Measurements from ENCODE around the gene ADAMTSL4.

The ADAMTSL4 gene

GRCh38 chr1:150532860-150533259 lies 16.3 kb upstream of the ADAMTSL4 start:
- H3K4me3 ChIP-seq (ENCODE audit: insufficient read depth, low read length, poor library complexity, severe bottlenecking) = no peak overlapping the region
- H3K27me3 ChIP-seq (ENCODE audit: low read length) = no peaks in the 10 kb centered on the region
- no peaks in the 10 kb centered on the region for H3K36me3 ChIP-seq (ENCODE audit: low read length)
- TF ChIP-seq, protein P1, sequence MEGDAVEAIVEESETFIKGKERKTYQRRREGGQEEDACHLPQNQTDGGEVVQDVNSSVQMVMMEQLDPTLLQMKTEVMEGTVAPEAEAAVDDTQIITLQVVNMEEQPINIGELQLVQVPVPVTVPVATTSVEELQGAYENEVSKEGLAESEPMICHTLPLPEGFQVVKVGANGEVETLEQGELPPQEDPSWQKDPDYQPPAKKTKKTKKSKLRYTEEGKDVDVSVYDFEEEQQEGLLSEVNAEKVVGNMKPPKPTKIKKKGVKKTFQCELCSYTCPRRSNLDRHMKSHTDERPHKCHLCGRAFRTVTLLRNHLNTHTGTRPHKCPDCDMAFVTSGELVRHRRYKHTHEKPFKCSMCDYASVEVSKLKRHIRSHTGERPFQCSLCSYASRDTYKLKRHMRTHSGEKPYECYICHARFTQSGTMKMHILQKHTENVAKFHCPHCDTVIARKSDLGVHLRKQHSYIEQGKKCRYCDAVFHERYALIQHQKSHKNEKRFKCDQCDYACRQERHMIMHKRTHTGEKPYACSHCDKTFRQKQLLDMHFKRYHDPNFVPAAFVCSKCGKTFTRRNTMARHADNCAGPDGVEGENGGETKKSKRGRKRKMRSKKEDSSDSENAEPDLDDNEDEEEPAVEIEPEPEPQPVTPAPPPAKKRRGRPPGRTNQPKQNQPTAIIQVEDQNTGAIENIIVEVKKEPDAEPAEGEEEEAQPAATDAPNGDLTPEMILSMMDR (IDR thresholded peaks at IDR 0.05; ENCODE audit: insufficient read depth, low read length, poor library complexity, severe bottlenecking) = no peak
- no peak for TF ChIP-seq EZH2phosphoT487 (conservative IDR thresholded peaks at IDR 0.05; ENCODE audit: low read length)
- no peak overlapping the region for H2AFZ ChIP-seq (ENCODE audit: low read depth, low read length, severe bottlenecking)
- no peak overlapping the region for H3K4me2 ChIP-seq (ENCODE audit: low read depth, low read length, poor library complexity, severe bottlenecking)
- H3K9me3 ChIP-seq (ENCODE audit: insufficient read depth, low read length) = no peaks in the 10 kb centered on the region
- no peak overlapping the region for H3K9ac ChIP-seq (ENCODE audit: low read length)
- no peaks in the 10 kb centered on the region for H3F3A ChIP-seq (ENCODE audit: insufficient read depth)
- H4K20me1 ChIP-seq (ENCODE audit: low read depth, low read length) = no peaks in the 10 kb centered on the region
- no peaks in the 10 kb centered on the region for H3K9me2 ChIP-seq (replicated peaks; ENCODE audit: insufficient read depth, low read length)
- no peak overlapping the region for H3K27ac ChIP-seq (ENCODE audit: low read depth, low read length)
- no peaks in the 10 kb centered on the region for H3K79me2 ChIP-seq (ENCODE audit: insufficient read depth, low read length)

GRCh38 chr1:150534002-150534401 lies 15.2 kb upstream of the ADAMTSL4 start:
- H4K20me1 ChIP-seq (ENCODE audit: low read depth, low read length) = no peaks in the 10 kb centered on the region
- H3K27me3 ChIP-seq (ENCODE audit: low read length) = no peaks in the 10 kb centered on the region
- H3K9ac ChIP-seq (ENCODE audit: low read length) = no peak overlapping the region
- TF ChIP-seq, protein P1 (IDR thresholded peaks at IDR 0.05; ENCODE audit: insufficient read depth, low read length, poor library complexity, severe bottlenecking) = no peak
- no peaks in the 10 kb centered on the region for H3K79me2 ChIP-seq (ENCODE audit: insufficient read depth, low read length)
- no peak overlapping the region for H3K4me3 ChIP-seq (ENCODE audit: insufficient read depth, low read length, poor library complexity, severe bottlenecking)
- H2AFZ ChIP-seq (ENCODE audit: low read depth, low read length, severe bottlenecking) = no peak overlapping the region
- H3K4me2 ChIP-seq (ENCODE audit: low read depth, low read length, poor library complexity, severe bottlenecking) = no peak overlapping the region
- no peaks in the 10 kb centered on the region for H3F3A ChIP-seq (ENCODE audit: insufficient read depth)
- H3K27ac ChIP-seq (ENCODE audit: low read depth, low read length) = no peak overlapping the region
- no peaks in the 10 kb centered on the region for H3K36me3 ChIP-seq (ENCODE audit: low read length)
- H3K9me3 ChIP-seq (ENCODE audit: insufficient read depth, low read length) = no peaks in the 10 kb centered on the region
- H3K9me2 ChIP-seq (replicated peaks; ENCODE audit: insufficient read depth, low read length) = no peaks in the 10 kb centered on the region

GRCh38 chr1:150535511-150536287 lies 13.5 kb upstream of the ADAMTSL4 start:
- H3K9ac ChIP-seq (ENCODE audit: low read length) = no peak overlapping the region
- no peaks in the 10 kb centered on the region for H4K20me1 ChIP-seq (ENCODE audit: low read depth, low read length)
- no peaks in the 10 kb centered on the region for H3K36me3 ChIP-seq (ENCODE audit: low read length)
- H3K9me3 ChIP-seq (ENCODE audit: insufficient read depth, low read length) = no peaks in the 10 kb centered on the region
- no peaks in the 10 kb centered on the region for H3K9me2 ChIP-seq (replicated peaks; ENCODE audit: insufficient read depth, low read length)
- no peaks in the 10 kb centered on the region for H3K27me3 ChIP-seq (ENCODE audit: low read length)
- no peak overlapping the region for H3K27ac ChIP-seq (ENCODE audit: low read depth, low read length)
- H3K4me2 ChIP-seq (ENCODE audit: low read depth, low read length, poor library complexity, severe bottlenecking) = no peak overlapping the region
- H3F3A ChIP-seq (ENCODE audit: insufficient read depth) = no peaks in the 10 kb centered on the region
- H2AFZ ChIP-seq (ENCODE audit: low read depth, low read length, severe bottlenecking) = no peak overlapping the region
- H3K79me2 ChIP-seq (ENCODE audit: insufficient read depth, low read length) = no peaks in the 10 kb centered on the region
- TF ChIP-seq EZH2phosphoT487 (conservative IDR thresholded peaks at IDR 0.05; ENCODE audit: low read length) = no peak
- TF ChIP-seq, protein P1 (IDR thresholded peaks at IDR 0.05; ENCODE audit: insufficient read depth, low read length, poor library complexity, severe bottlenecking) = no peak
- no peak overlapping the region for H3K4me3 ChIP-seq (ENCODE audit: insufficient read depth, low read length, poor library complexity, severe bottlenecking)
